ENCODE results near the gene CREG2.

CREG2 gene

DNA sequence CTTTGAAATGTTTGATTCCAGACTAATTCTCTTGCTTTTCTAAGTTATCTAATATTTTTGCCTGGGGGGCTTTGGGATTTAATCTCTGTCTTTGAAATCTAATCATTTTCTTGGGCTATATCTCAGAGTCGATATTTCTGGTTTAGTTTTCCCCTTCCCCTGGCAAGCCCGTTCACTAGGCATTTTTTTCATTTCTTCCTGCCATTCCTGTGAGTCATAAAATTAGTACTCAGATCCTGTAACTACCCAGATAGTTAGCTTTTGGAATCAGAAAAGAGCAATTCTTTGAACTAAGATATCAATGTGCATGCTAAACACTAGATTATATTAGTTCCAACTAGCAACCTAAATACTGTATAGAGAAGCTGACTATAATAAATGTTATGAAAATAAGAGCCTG, 49.4 kb downstream of the CREG2 start:
- H3K27ac ChIP-seq (replicated peaks): no peak overlapping the region
- TF ChIP-seq GABPA (IDR thresholded peaks at IDR 0.05; ENCODE audit: low read depth): no peak
- TF ChIP-seq, protein P1, sequence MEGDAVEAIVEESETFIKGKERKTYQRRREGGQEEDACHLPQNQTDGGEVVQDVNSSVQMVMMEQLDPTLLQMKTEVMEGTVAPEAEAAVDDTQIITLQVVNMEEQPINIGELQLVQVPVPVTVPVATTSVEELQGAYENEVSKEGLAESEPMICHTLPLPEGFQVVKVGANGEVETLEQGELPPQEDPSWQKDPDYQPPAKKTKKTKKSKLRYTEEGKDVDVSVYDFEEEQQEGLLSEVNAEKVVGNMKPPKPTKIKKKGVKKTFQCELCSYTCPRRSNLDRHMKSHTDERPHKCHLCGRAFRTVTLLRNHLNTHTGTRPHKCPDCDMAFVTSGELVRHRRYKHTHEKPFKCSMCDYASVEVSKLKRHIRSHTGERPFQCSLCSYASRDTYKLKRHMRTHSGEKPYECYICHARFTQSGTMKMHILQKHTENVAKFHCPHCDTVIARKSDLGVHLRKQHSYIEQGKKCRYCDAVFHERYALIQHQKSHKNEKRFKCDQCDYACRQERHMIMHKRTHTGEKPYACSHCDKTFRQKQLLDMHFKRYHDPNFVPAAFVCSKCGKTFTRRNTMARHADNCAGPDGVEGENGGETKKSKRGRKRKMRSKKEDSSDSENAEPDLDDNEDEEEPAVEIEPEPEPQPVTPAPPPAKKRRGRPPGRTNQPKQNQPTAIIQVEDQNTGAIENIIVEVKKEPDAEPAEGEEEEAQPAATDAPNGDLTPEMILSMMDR (IDR thresholded peaks at IDR 0.05; ENCODE audit: insufficient read depth, low read length): no peak
- TF ChIP-seq, protein P2, sequence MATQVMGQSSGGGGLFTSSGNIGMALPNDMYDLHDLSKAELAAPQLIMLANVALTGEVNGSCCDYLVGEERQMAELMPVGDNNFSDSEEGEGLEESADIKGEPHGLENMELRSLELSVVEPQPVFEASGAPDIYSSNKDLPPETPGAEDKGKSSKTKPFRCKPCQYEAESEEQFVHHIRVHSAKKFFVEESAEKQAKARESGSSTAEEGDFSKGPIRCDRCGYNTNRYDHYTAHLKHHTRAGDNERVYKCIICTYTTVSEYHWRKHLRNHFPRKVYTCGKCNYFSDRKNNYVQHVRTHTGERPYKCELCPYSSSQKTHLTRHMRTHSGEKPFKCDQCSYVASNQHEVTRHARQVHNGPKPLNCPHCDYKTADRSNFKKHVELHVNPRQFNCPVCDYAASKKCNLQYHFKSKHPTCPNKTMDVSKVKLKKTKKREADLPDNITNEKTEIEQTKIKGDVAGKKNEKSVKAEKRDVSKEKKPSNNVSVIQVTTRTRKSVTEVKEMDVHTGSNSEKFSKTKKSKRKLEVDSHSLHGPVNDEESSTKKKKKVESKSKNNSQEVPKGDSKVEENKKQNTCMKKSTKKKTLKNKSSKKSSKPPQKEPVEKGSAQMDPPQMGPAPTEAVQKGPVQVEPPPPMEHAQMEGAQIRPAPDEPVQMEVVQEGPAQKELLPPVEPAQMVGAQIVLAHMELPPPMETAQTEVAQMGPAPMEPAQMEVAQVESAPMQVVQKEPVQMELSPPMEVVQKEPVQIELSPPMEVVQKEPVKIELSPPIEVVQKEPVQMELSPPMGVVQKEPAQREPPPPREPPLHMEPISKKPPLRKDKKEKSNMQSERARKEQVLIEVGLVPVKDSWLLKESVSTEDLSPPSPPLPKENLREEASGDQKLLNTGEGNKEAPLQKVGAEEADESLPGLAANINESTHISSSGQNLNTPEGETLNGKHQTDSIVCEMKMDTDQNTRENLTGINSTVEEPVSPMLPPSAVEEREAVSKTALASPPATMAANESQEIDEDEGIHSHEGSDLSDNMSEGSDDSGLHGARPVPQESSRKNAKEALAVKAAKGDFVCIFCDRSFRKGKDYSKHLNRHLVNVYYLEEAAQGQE (IDR thresholded peaks at IDR 0.05; ENCODE audit: insufficient replicate concordance, low read depth): no peak
- no peak for TF ChIP-seq SPI1 (IDR thresholded peaks at IDR 0.05; ENCODE audit: borderline replicate concordance, low read depth)
- TF ChIP-seq POLR2AphosphoS5 (IDR thresholded peaks at IDR 0.05; ENCODE audit: low read depth): no peak

DNA sequence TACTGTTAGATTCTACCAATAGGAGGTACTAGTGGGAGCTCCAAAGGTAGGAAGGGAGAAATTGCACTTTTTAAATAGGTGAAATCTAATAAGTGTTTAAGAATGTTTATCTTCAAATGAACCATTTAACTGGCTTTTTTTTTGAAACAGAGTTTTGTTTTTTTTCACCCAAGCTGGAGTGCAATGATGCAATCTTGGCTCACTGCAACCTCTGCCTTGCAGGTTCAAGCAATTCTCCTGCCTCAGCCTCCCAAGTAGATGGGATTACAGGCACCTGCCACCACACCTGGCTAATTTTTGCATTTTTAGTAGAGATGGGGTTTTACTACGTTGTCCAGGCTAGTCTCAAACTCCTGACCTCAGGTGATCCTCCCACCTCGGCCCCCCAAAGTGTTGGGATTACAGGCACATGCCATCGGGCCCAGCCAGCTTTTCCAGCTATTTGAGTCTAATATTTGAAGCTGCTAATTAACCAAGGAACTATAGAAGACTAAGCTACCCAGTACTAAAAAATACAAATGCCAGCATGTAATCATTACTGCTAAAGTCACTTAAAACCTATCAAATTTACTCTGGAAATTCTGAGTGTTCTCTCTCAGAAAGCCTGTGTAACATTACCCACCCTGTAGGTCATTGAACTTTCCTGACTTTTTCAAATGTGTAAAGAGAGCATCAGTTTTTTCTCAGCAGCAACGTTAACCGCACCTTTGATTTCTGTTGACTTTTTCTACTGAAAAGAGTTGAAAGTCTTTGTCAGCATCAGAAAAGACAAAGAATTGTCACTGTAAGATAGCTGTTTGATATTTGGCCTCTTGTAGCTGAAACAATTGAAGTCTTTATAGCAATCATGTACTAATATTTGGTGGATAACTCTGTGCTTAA, 54.2 kb downstream of the CREG2 start:
- Histone ChIP-seq H3K27ac (replicated peaks) (no peak overlapping the region), H3K4me3 (replicated peaks; ENCODE audit: insufficient read depth, low read length) (no peak overlapping the region), H3K27me3 (ENCODE audit: insufficient read depth, poor library complexity, severe bottlenecking) (no peaks in the 10 kb centered on the region)
- DNase-seq (ENCODE audit: low read depth in 1 of 2, low spot score in 1 of 2): no peak
- TF ChIP-seq, protein P2 (IDR thresholded peaks at IDR 0.05; ENCODE audit: insufficient replicate concordance, low read depth): no peak
- TF ChIP-seq POLR2AphosphoS5 (IDR thresholded peaks at IDR 0.05; ENCODE audit: low read depth) (no peak), SPI1 (IDR thresholded peaks at IDR 0.05; ENCODE audit: borderline replicate concordance, low read depth) (no peak), GABPA (IDR thresholded peaks at IDR 0.05; ENCODE audit: low read depth) (no peak)
- TF ChIP-seq, protein P1 (IDR thresholded peaks at IDR 0.05; ENCODE audit: insufficient read depth, low read length): no peak

More for the DNA sequence above, 49.4 kb downstream of the CREG2 start:
- no peaks in the 10 kb centered on the region for H3K27me3 ChIP-seq (ENCODE audit: insufficient read depth, poor library complexity, severe bottlenecking)
- no peak for DNase-seq (ENCODE audit: low read depth in 1 of 2, low spot score in 1 of 2)
- H3K4me3 ChIP-seq (replicated peaks; ENCODE audit: insufficient read depth, low read length): no peak overlapping the region

DNA sequence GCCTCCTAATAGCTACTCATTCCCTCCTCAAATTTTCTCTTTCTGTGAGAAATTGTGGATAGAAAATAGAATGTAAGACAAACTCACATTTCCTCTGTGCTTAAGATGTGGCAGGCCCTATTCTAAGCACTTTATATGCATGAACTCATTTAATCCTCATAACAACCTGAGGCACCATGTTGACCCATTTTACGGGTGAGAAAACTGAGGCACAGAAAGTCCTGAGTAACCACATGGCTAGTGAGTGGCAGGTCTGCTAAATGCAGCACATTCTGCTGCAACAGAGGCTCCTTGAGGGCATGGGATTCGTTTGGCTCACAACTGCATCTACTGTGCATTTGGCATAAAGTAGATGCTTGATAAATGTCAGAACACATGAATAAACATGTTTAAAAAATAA, 56.1 kb downstream of the CREG2 start:
- DNase-seq (ENCODE audit: low read depth in 1 of 2, low spot score in 1 of 2): no peak
- Histone ChIP-seq H3K27ac (replicated peaks) (no peak overlapping the region), H3K4me3 (replicated peaks; ENCODE audit: insufficient read depth, low read length) (no peak overlapping the region), H3K27me3 (ENCODE audit: insufficient read depth, poor library complexity, severe bottlenecking) (no peaks in the 10 kb centered on the region)
- TF ChIP-seq POLR2AphosphoS5 (IDR thresholded peaks at IDR 0.05; ENCODE audit: low read depth): no peak
- TF ChIP-seq, protein P1 (IDR thresholded peaks at IDR 0.05; ENCODE audit: insufficient read depth, low read length): no peak
- no peak for TF ChIP-seq GABPA (IDR thresholded peaks at IDR 0.05; ENCODE audit: low read depth)
- TF ChIP-seq SPI1 (IDR thresholded peaks at IDR 0.05; ENCODE audit: borderline replicate concordance, low read depth): no peak
- TF ChIP-seq, protein P2 (IDR thresholded peaks at IDR 0.05; ENCODE audit: insufficient replicate concordance, low read depth): no peak

All from HL-60 (cell line).